OCI-LY3 (cell line): Measurements from ENCODE around the gene MACROD2.

Experiments used
- EZH2phosphoT487 ChIP-seq: fragments of 200-600 bp; shearing (Covaris generic); IDR thresholded peaks from 2 replicates; pipeline ENCODE4 v1.6.1; 2018; ENCODE audit warnings: antibody characterized with exemption, mixed run types, low read depth
- TF ChIP-seq, protein P1 (sequence below): fragments of 200-600, 300-600 bp; sonication (generic); IDR thresholded peaks from 2 replicates; pipeline ENCODE4 v1.5.1; 2014; ENCODE audit warnings: antibody characterized with exemption, low read length, low read depth

DNA sequence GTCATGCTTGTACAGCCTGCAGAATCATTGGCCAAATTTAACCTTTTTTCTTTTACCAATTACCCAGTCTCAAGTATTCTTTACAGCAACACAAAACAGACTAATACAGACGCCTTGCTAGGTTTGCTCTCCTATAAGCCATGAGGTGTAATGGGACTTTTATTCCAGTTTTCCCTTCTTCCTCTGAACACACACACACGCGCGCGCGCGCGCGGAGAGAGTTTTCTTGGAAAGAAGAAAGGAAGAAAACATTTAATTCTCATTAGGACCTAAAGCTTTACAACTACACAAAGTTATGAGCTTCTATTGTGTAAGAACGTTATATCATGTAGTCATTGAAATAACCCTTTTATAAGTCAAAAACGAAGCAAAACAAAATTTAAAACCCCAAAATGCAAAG, 1023.6 kb downstream of the MACROD2 start:
- TF ChIP-seq, protein P1, sequence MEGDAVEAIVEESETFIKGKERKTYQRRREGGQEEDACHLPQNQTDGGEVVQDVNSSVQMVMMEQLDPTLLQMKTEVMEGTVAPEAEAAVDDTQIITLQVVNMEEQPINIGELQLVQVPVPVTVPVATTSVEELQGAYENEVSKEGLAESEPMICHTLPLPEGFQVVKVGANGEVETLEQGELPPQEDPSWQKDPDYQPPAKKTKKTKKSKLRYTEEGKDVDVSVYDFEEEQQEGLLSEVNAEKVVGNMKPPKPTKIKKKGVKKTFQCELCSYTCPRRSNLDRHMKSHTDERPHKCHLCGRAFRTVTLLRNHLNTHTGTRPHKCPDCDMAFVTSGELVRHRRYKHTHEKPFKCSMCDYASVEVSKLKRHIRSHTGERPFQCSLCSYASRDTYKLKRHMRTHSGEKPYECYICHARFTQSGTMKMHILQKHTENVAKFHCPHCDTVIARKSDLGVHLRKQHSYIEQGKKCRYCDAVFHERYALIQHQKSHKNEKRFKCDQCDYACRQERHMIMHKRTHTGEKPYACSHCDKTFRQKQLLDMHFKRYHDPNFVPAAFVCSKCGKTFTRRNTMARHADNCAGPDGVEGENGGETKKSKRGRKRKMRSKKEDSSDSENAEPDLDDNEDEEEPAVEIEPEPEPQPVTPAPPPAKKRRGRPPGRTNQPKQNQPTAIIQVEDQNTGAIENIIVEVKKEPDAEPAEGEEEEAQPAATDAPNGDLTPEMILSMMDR, result no peak
- TF ChIP-seq EZH2phosphoT487, result no peak
